HepG2 (cell line): ENCODE measurements around the gene STK17A. TPM values are rescaled to one million over a fixed set of nuclear protein-coding genes. Genes with fewer than 3 reads are reported as not detected.

Experiments used
- ARID4A ChIP-seq: sonication (generic); formaldehyde crosslinking; IDR thresholded peaks from 2 replicates; pipeline ENCODE4 v1.5.0; 2020; ENCODE audit warnings: mild to moderate bottlenecking, missing genetic modification reagents, borderline replicate concordance
- DZIP1 ChIP-seq: sonication (generic); formaldehyde crosslinking; IDR thresholded peaks from 2 replicates; pipeline ENCODE4 v1.5.0; 2020; ENCODE audit warnings: mild to moderate bottlenecking, missing genetic modification reagents
- FOXP1 ChIP-seq, 2 experiments: fragments of 450-650 bp in 1 of 2; IDR thresholded peaks; 2 replicates each; pipeline ENCODE4 v1.6.1; 2017 to 2018; ENCODE audit warnings: antibody characterized with exemption in 1 of 2
- MAFK ChIP-seq, 2 experiments: IDR thresholded peaks in 1 of 2; conservative IDR thresholded peaks in 1 of 2; 2 replicates each; pipeline ENCODE4 v1.6.1; 2011; ENCODE audit warnings: improper control_type of control experiment in 2 of 2, low read length in 2 of 2
- MYNN ChIP-seq: sonication (generic); formaldehyde crosslinking; IDR thresholded peaks from 2 replicates; pipeline ENCODE4 v1.4.0; 2020; ENCODE audit warnings: mild to moderate bottlenecking, low read depth, missing genetic modification reagents
- SALL1 ChIP-seq: sonication (generic); formaldehyde crosslinking; IDR thresholded peaks from 2 replicates; pipeline ENCODE4 v1.8.0; 2022; ENCODE audit warnings: mild to moderate bottlenecking, missing genetic modification reagents
- TRIM22 ChIP-seq: fragments of 450-650 bp; IDR thresholded peaks from 2 replicates; pipeline ENCODE4 v1.6.1; 2017
- ZKSCAN5 ChIP-seq: sonication (generic); formaldehyde crosslinking; IDR thresholded peaks from 2 replicates; pipeline ENCODE4 v1.5.1; 2020; ENCODE audit warnings: mild to moderate bottlenecking, missing genetic modification reagents
- ZKSCAN8 ChIP-seq: IDR thresholded peaks from 2 replicates; pipeline ENCODE4 v1.6.1; 2016; ENCODE audit warnings: borderline replicate concordance, missing genetic modification reagents, missing compliant biosample characterization
- ZNF274 ChIP-seq: sonication (generic); formaldehyde crosslinking; IDR thresholded peaks from 2 replicates; pipeline ENCODE4 v1.5.1; 2020; ENCODE audit warnings: mild to moderate bottlenecking, missing genetic modification reagents
- ZNF296 ChIP-seq: sonication (generic); formaldehyde crosslinking; conservative IDR thresholded peaks from 2 replicates; pipeline ENCODE4 v1.5.0; 2020; ENCODE audit warnings: mild to moderate bottlenecking, missing genetic modification reagents
- ZNF343 ChIP-seq: sonication (generic); formaldehyde crosslinking; IDR thresholded peaks from 2 replicates; pipeline ENCODE4 v1.4.0; 2020; ENCODE audit warnings: mild to moderate bottlenecking, missing genetic modification reagents
- ZNF616 ChIP-seq: sonication (generic); formaldehyde crosslinking; IDR thresholded peaks from 2 replicates; pipeline ENCODE4 v1.5.0; 2020; ENCODE audit warnings: low read depth, mild to moderate bottlenecking, missing genetic modification reagents
- ZNF850 ChIP-seq: sonication (generic); formaldehyde crosslinking; conservative IDR thresholded peaks from 2 replicates; pipeline ENCODE4 v1.9.0; 2021; ENCODE audit warnings: mild to moderate bottlenecking, missing genetic modification reagents
- polyA plus RNA-seq, 8 experiments: library from polyadenylated mRNA; depleted of rRNA in 3 of 8; stranded (reverse) in 7 of 8; unstranded in 1 of 8; fragments of >200 nt; fragmentation: Illumina TruSeq in 4 of 8; extraction: Trizol in 4 of 8; gene quantifications; 2 replicates each; pipeline versions ENCODE4 v1.2.1 to v1.2.3, GENCODE V29; 2011 to 2016; ENCODE audit warnings: low read depth in 4 of 8, missing spikeins in 1 of 8, mixed read lengths in 1 of 8; ENCODE audit not compliant: insufficient read depth in 1 of 8
- total RNA-seq, 5 experiments: library from RNA; depleted of rRNA; stranded (reverse); fragments of >200 nt; fragmentation: Illumina TruSeq; extraction: Trizol; gene quantifications; 2 replicates each; pipeline ENCODE4 v1.2.3, GENCODE V29; 2016; ENCODE audit warnings: low read depth in 1 of 5
- TF ChIP-seq, protein P1 (sequence below): IDR thresholded peaks from 2 replicates; pipeline ENCODE4 v1.6.1; 2016; ENCODE audit warnings: missing biosample characterization, missing genetic modification reagents, low read depth
- TF ChIP-seq, protein P2 (sequence below): sonication (generic); formaldehyde crosslinking; IDR thresholded peaks from 2 replicates; pipeline ENCODE4 v1.8.1; 2023; ENCODE audit warnings: missing genetic modification reagents, inconsistent platforms, borderline replicate concordance

Gene STK17A
- total and polyA plus RNA-seq, 2 of the 13 experiments (the other 11 are each of a cell fraction or from before 2014, with no cell fraction given): 18.6 to 24.3 TPM

DNA sequence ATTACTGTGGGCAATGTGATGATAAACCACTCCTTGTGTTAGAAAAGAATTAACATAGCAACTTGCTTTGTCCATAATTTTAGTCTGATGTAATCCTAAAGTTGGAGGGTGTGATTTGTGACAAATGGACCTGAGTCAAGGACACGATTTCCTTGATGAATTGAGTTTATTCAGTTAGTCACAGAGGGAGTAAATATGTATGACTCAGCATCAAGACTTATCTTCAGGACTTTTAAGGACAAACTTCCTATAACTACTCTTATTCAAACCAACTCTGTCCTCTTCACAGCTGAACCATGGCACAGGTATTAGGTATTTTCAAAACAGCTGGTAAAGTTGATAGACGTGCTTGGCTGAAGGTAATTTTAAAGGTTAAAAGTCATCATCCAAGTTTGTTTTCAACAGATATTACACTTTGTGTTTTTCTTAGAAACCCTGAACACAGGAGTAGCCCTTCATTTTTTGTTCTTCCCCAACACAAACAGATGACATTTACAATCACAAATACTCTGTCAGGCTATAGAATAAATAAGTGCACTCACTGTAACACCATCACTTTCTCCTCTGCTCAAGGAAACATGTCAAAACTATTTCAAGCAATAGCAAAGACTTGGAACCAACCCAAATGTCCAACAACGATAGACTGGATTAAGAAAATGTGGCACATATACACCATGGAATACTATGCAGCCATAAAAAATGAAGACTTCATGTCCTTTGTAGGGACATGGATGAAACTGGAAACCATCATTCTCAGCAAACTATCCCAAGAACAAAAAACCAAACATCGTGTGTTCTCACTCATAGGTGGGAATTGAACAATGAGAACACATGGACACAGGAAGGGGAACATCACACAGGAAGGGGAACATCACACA, 91.9 kb downstream of the STK17A start (continued):
- no peak; the same call in 1 of the 2 replicates for TF ChIP-seq ZKSCAN8
- TF ChIP-seq, protein P1, sequence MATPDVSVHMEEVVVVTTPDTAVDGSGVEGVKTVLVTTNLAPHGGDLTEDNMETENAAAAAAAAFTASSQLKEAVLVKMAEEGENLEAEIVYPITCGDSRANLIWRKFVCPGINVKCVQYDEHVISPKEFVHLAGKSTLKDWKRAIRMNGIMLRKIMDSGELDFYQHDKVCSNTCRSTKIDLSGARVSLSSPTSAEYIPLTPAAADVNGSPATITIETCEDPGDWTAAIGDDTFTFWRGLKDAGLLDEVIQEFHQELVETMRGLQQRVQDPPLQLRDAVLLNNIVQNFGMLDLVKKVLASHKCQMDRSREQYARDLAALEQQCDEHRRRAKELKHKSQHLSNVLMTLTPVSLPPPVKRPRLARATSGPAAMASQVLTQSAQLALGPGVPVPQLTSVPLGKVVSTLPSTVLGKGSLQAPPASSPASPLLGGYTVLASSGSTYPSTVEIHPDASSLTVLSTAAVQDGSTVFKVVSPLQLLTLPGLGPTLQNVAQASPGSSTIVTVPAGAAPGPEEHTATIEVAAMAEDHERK: 0 out of 2 replicates have a peak, but pooled peaks have one; percentile 21
- no peak for TF ChIP-seq ZNF274 (CRISPR knock-in tag)
- TF ChIP-seq ARID4A (CRISPR knock-in tag): no peak
- no peak for TF ChIP-seq FOXP1 (IDR thresholded peaks at IDR 0.05)
- peak; percentile 65; the same call in 1 of the 2 replicates for TF ChIP-seq FOXP1 (CRISPR knock-in tag; IDR thresholded peaks at IDR 0.05)
- no peak for TF ChIP-seq DZIP1 (CRISPR knock-in tag)
- no peak for TF ChIP-seq ZKSCAN5 (CRISPR knock-in tag)
- peak; percentile 87 to 95 for TF ChIP-seq MAFK (conservative IDR thresholded peaks at IDR 0.05 in 1 of 2, IDR thresholded peaks at IDR 0.05 in 1 of 2; ENCODE audit: low read length in 2 of 2)
- no peak for TF ChIP-seq ZNF616 (CRISPR knock-in tag)
- no peak for TF ChIP-seq ZNF850 (CRISPR knock-in tag)
- no peak for TF ChIP-seq ZNF296 (CRISPR knock-in tag)
- TF ChIP-seq MYNN (CRISPR knock-in tag): no peak
- peak; percentile 14; the same call in 1 of the 2 replicates for TF ChIP-seq SALL1
- no peak for TF ChIP-seq ZNF343 (CRISPR knock-in tag)
- TF ChIP-seq, protein P2, sequence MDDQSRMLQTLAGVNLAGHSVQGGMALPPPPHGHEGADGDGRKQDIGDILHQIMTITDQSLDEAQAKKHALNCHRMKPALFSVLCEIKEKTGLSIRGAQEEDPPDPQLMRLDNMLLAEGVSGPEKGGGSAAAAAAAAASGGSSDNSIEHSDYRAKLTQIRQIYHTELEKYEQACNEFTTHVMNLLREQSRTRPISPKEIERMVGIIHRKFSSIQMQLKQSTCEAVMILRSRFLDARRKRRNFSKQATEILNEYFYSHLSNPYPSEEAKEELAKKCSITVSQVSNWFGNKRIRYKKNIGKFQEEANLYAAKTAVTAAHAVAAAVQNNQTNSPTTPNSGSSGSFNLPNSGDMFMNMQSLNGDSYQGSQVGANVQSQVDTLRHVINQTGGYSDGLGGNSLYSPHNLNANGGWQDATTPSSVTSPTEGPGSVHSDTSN: no peak
- TF ChIP-seq TRIM22: no peak
